Upper lobe of left lung (tissue), 6 donors: Measurements from ENCODE around the gene IP6K1. TPM values are rescaled to one million over a fixed set of nuclear protein-coding genes. Genes with fewer than 3 reads are reported as not detected.
A peak's percentile ranks its signal among the peaks of the same experiment; 100 is the strongest.

Source experiments
- ATAC-seq, 2 donors: fragments of 200-7000 bp; cut with Tn5 transposase; one replicate each; pipeline ENCODE4 v1.9.1; 2022; ENCODE audit warnings: mild to moderate bottlenecking in 2 of 2, moderate library complexity in 2 of 2; ENCODE audit not compliant: low FRiP score in 2 of 2
- DNase-seq, 2 donors: peaks; one replicate each; pipeline ENCODE4 v3.0.0-alpha.2; 2019 to 2020
- H3K27ac ChIP-seq, 4 donors: fragments of 200-600 bp; sonication (generic); one replicate each; pipeline ENCODE4 v1.5.1; 2016 to 2019
- H3K27me3 ChIP-seq, 4 donors: fragments of 200-600 bp; sonication (generic); one replicate each; pipeline ENCODE4 v1.5.1; 2017 to 2019
- H3K36me3 ChIP-seq, 4 donors: fragments of 200-600 bp; sonication (generic); one replicate each; pipeline ENCODE4 v1.5.1; 2016 to 2019
- H3K4me1 ChIP-seq, 4 donors: fragments of 200-600 bp; sonication (generic); one replicate each; pipeline ENCODE4 v1.5.1; 2018 to 2019
- H3K4me3 ChIP-seq, 4 donors: fragments of 200-600 bp; sonication (generic); one replicate each; pipeline ENCODE4 v1.5.1; 2017 to 2019; ENCODE audit warnings: mild to moderate bottlenecking in 2 of 4, moderate library complexity in 1 of 4
- H3K9me3 ChIP-seq, 4 donors: fragments of 200-600 bp; sonication (generic); one replicate each; pipeline ENCODE4 v1.5.1; 2018 to 2019
- CTCF ChIP-seq, 6 experiments: fragments of 450-650 bp in 4 of 6; fragments of 200-600 bp in 2 of 6; sonication (generic) in 2 of 6; IDR thresholded peaks; one replicate each; pipeline ENCODE4 v1.5.1; 2016 to 2019; ENCODE audit warnings: antibody characterized with exemption in 6 of 6
- EP300 ChIP-seq, 4 donors: sonication (generic); formaldehyde crosslinking; IDR thresholded peaks; one replicate each; pipeline ENCODE4 v1.5.1; 2017; ENCODE audit warnings: antibody characterized with exemption in 4 of 4, control low read depth in 2 of 4
- POLR2A ChIP-seq, 4 donors: fragments of 450-650 bp; IDR thresholded peaks; one replicate each; pipeline ENCODE4 v1.5.1; 2016 to 2017; ENCODE audit warnings: antibody characterized with exemption in 4 of 4, mild to moderate bottlenecking in 2 of 4
- POLR2AphosphoS5 ChIP-seq, 2 donors: sonication (generic); formaldehyde crosslinking; IDR thresholded peaks; one replicate each; pipeline ENCODE4 v1.5.1; 2017; ENCODE audit warnings: antibody characterized with exemption in 2 of 2
- WGBS, 2 donors: methylation state at CpG; one replicate each; pipeline ENCODE4 v1.1.5; 2017 to 2018; 5-methylcytosine and 5-hydroxymethylcytosine counted together
- total RNA-seq, 6 donors: library from RNA; depleted of rRNA in 4 of 6; stranded (reverse); fragments of >200 nt in 4 of 6; gene quantifications; one replicate each; pipeline versions ENCODE4 v1.1.0 to v1.2.1, GENCODE V29; 2016 to 2021
- donor health status: DM: no; HTN: no; CAD: no; lungs with moderate emphysema.
- donor health status: DM: no; HTN: yes; CAD: no; lungs with severe emphysema.

Gene IP6K1
- total RNA-seq, 6 donors from 2014 or later, result 42.0 to 63.9 (median 49.7) TPM

GRCh38 chr3:49812916-49813496 lies 26.7 kb upstream of the IP6K1 start:
- no peaks in the 10 kb centered on the region for H3K9me3 ChIP-seq
- ATAC-seq (peak; percentile 41 to 81), DNase-seq (peak in 1 of 2 donors; percentile 80)
- peak overlapping the region; percentile 86 to 95 (median 88) for H3K27ac ChIP-seq
- no peaks in the 10 kb centered on the region for H3K27me3 ChIP-seq
- TF ChIP-seq POLR2AphosphoS5 (IDR thresholded peaks at IDR 0.05), result no peak
- TF ChIP-seq EP300 (IDR thresholded peaks at IDR 0.05), result no peak
- no peak for TF ChIP-seq CTCF (IDR thresholded peaks at IDR 0.05)
- TF ChIP-seq POLR2A (IDR thresholded peaks at IDR 0.05), result no peak
- WGBS, 2 donors, result 21% methylated on average over 8 of the region's 9 CpGs; no CpG with 5 or more reads in 1 of the 2 donors
- peaks cover 26 to 46% (median 43%) of the 10 kb centered on the region in 4 donors for H3K4me1 ChIP-seq
- peak overlapping the region; percentile 37 to 73 (median 51) for H3K4me3 ChIP-seq
- H3K36me3 ChIP-seq, result peaks cover 0 to 39% (median 34%) of the 10 kb centered on the region in 4 donors

GRCh38 chr3:49807431-49808114 lies 21.2 kb upstream of the IP6K1 start:
- ATAC-seq, result no peak
- TF ChIP-seq CTCF (IDR thresholded peaks at IDR 0.05) (no peak), POLR2AphosphoS5 (IDR thresholded peaks at IDR 0.05) (no peak), EP300 (IDR thresholded peaks at IDR 0.05) (no peak), POLR2A (IDR thresholded peaks at IDR 0.05) (no peak)
- no peak for DNase-seq
- H3K4me3 ChIP-seq, result no peak overlapping the region
- WGBS, 2 donors, result 54 to 70% methylated on average over 6 to 13 of the region's 13 CpGs
- peaks cover 58 to 75% (median 73%) of the 10 kb centered on the region in 4 donors for H3K4me1 ChIP-seq
- no peaks in the 10 kb centered on the region for H3K27me3 ChIP-seq
- H3K27ac ChIP-seq, result peak overlapping the region; percentile 64 to 95 (median 94)
- H3K9me3 ChIP-seq, result no peaks in the 10 kb centered on the region
- peaks cover 0 to 39% (median 34%) of the 10 kb centered on the region in 4 donors for H3K36me3 ChIP-seq

- H3K27me3 ChIP-seq, result no peaks in the 10 kb centered on the region
- H3K4me1 ChIP-seq, result peaks cover 53 to 73% (median 68%) of the 10 kb centered on the region in 4 donors
- ATAC-seq, result no peak
- 60 to 80% methylated on average over 1 to 2 of the region's 2 CpGs for WGBS, 2 donors
- no peak overlapping the region for H3K4me3 ChIP-seq
- no peak for DNase-seq
- no peaks in the 10 kb centered on the region for H3K9me3 ChIP-seq
- H3K27ac ChIP-seq, result peak overlapping the region; percentile 82 to 95 (median 94)
- peaks cover 0 to 33% (median 32%) of the 10 kb centered on the region in 4 donors for H3K36me3 ChIP-seq
- TF ChIP-seq POLR2AphosphoS5 (IDR thresholded peaks at IDR 0.05) (no peak), POLR2A (IDR thresholded peaks at IDR 0.05) (no peak), CTCF (IDR thresholded peaks at IDR 0.05) (no peak), EP300 (IDR thresholded peaks at IDR 0.05) (no peak)
Measured at GRCh38 chr3:49806850-49807249, 20.5 kb upstream of the IP6K1 start.

- DNase-seq, result peak; percentile 36 to 64
- no peak for ATAC-seq
- peak overlapping the region in 2 of 4 donors; percentile 5 to 16 for H3K4me3 ChIP-seq
- H3K9me3 ChIP-seq, result no peaks in the 10 kb centered on the region
- TF ChIP-seq POLR2AphosphoS5 (IDR thresholded peaks at IDR 0.05), result peak in 1 of 2 donors; percentile 5
- no peak for TF ChIP-seq POLR2A (IDR thresholded peaks at IDR 0.05)
- WGBS, 2 donors, result 9 to 34% methylated on average over 4 to 11 of the region's 11 CpGs
- peaks cover 50 to 66% (median 61%) of the 10 kb centered on the region in 4 donors for H3K4me1 ChIP-seq
- peaks cover 0 to 26% (median 25%) of the 10 kb centered on the region in 4 donors for H3K36me3 ChIP-seq
- no peaks in the 10 kb centered on the region for H3K27me3 ChIP-seq
- H3K27ac ChIP-seq, result peak overlapping the region; percentile 82 to 95 (median 94)
Measured at GRCh38 chr3:49805897-49806701, 19.8 kb upstream of the IP6K1 start.
